CD4-positive, alpha-beta T cell treated with Interleukin-1 beta for 1 hour (primary cell): Measurements from ENCODE around the gene PTPRJ.
A peak's percentile ranks its signal among the peaks of the same experiment; 100 is the strongest.

Source experiments
- DNase-seq, 2 donors: peaks; one replicate each; pipeline ENCODE4 v3.0.0-alpha.2; 2020 to 2022

PTPRJ gene

GRCh38 chr11:48169717-48170116 is 189.4 kb downstream of the PTPRJ start:
- no peak for DNase-seq

- no peak for DNase-seq
Measured at GRCh38 chr11:48170241-48171233, 190.2 kb downstream of the PTPRJ start.

DNA sequence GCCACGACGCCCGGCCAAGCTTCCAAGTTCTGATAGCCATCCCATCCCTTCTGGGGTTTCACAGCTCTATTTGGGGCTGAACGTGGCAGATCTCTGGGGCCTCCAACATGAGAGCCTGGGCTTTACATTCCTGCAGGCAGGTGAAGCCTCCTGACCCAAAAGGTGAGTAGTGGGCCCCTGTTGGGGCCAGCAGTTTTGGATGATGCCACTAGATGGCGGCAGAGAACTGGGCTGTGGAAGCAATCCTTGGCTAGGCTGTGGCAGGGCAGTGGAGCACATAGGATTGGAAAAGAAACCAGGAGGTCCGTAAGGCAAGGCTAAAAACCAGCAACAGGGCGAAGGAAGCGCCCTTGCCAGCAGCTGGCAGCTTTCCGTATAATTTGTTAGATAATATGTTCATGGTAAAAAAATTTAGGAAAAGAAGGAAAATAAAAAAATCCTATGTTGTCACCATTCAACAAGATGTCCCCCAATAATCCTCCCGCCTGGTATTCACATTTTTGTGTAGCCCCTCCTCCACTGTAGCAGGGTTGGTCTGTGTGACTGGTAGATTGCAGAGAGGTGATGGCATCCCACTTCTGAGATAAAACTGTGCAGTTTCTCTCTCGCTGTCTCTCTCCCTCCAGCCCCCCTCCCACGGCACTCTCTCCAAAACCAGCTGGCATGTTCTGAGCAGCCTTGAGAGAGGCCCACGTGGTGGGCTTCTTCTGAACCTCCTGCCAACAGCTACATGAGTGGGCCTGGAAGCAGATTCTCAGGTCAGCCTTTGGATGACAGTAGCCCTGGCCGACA is 192.7 kb downstream of the PTPRJ start:
- DNase-seq = peak; percentile 55 to 64

DNA sequence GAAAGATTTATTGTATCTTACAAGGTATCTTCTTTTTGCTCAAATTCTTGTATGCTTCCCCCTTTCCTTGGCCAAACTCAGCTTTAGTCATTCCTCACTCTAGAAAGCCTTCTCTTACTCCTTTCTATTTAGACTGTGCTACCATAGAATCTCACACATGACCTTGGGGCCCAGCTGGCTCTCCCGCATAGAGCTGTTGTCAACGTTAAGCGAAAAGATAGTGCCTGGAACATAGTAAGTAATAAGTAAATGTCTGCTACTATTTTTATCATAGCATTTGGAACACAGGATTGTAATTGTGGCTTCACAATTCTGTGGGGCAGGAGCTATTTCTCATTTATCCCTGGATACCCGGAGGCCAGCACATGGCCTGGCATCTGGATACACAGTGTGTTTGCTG is 197.3 kb downstream of the PTPRJ start:
- no peak for DNase-seq

GRCh38 chr11:48180627-48181026 is 200.3 kb downstream of the PTPRJ start:
- no peak for DNase-seq

DNA sequence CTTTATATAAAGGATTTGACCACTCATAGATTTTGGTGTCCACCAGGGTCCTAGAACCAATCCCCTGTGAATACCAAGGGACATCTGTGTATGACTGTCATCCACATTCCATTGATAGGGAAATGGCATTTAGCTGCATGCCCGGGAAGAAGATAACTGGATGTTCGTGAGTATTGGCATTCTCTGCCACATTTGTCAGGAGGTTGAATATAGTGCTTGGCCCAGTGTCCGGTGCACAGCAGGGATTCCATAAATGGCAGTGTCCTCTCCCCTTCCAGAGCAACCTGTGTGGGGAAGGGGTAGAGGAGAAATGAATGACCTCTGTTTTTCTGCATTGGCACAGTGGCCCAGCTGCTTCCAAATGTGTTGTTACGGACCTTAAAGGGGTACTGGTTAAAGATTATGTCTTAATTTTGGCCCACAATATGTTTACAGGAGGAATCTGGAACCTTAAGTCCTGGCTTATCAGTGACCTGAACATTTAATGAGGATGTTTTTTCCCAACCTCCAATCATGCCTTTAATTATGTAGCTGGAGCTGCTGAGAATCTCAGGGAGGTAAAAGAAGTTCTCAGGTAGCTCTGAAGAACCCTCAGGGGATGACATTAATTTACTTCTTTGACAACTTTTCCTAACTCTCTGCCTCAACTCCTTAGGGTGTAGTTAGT is 202.6 kb downstream of the PTPRJ start:
- DNase-seq = no peak

- no peak for DNase-seq
Measured at GRCh38 chr11:48184452-48184851, 204.1 kb downstream of the PTPRJ start.

DNA sequence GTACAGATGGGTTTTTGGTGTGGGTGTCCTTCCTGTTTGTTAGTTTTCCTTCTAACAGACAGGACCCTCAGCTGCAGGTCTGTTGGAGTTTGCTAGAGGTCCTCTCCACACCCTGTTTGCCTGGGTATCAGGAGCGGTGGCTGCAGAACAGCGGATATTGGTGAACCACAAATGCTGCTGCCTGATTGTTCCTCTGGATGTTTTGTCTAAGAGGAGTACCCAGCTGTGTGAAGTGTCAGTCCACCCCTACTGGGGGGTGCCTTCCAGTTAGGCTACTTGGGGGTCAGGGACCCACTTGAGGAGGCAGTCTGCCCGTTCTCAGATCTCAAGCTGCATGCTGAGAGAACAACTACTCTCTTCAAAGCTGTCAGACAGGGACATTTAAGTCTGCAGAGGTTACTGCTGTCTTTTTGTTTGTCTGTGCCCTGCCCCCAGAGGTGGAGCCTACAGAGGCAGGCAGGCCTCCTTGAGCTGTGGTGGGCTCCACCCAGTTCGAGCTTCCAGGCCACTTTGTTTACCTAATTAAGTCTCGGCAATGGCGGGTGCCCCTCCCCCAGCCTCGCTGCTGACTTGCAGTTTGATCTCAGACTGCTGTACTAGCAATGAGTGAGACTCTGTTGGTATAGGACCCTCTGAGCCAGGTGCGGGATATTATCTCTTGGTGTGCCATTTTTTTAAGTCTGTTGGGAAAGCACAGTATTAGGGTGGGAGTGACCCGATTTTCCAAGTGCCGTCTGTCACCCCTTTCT is 210.7 kb downstream of the PTPRJ start:
- DNase-seq = peak; percentile 8 to 24

DNA sequence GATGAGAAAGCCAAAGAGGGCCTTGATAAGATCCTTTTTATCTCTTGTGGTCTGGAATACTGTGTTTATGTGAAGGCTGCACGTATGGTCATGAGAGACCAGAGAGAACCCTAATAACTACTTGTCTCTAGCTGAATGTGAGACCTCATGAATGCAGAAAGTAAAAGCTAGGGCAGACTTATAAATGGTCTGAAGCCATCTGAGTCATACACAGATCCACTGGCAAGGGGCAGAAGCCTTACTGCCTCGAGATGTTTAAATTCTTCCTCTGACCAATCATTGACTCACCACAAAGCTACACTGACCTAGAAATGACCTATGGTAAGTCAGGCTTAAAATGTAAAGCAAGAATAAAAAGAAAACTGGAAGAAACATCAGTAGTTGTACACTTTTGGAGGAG is 213.5 kb downstream of the PTPRJ start:
- no peak for DNase-seq

- no peak for DNase-seq
Measured at GRCh38 chr11:48207881-48208280, 227.5 kb downstream of the PTPRJ start.

DNA sequence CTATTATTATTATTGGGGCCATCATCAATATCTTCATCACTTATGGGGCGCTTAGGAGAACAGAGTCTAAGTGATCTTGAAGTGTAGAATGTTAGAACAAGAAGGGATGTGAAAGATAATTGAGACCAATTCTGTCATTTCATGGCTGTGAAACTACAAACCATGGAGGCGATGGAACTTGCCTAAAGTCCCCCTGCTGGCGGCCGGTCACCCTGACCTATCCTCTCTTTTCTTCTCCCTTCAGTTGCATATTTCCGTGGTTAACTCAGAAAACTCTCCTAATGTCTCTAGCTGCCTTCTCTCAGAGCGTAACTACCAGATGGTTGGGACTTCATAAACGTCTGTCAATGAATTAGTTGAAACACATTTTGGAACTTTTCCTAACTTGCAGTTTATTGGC is 229.7 kb downstream of the PTPRJ start:
- no peak for DNase-seq

DNA sequence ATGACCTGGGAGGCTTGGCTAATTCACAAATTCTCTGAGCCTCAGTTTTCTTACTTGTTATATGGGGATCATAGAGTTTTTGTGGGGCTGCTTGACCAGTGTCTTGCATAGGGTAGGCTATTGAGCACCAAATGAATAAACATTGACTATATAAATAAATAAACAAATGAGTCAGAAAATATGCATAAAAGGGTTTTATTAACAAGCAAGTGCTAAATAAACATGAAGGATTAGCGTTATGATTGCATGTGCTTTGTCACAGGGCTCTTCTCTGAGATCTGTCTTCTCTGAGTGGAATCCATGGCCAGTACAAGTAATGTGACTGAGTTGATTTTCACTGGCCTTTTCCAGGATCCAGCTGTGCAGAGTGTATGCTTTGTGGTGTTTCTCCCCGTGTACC is 236.2 kb downstream of the PTPRJ start, which contains the start of gene OR4B1:
TSS of gene OR4B1 (plus strand) at position 301 of the 400 bp plus-strand sequence. CDS start at position 301, 0 bp downstream.
- DNase-seq = no peak
